ENCODE measurements around the gene AATK.

The AATK gene, protein sequence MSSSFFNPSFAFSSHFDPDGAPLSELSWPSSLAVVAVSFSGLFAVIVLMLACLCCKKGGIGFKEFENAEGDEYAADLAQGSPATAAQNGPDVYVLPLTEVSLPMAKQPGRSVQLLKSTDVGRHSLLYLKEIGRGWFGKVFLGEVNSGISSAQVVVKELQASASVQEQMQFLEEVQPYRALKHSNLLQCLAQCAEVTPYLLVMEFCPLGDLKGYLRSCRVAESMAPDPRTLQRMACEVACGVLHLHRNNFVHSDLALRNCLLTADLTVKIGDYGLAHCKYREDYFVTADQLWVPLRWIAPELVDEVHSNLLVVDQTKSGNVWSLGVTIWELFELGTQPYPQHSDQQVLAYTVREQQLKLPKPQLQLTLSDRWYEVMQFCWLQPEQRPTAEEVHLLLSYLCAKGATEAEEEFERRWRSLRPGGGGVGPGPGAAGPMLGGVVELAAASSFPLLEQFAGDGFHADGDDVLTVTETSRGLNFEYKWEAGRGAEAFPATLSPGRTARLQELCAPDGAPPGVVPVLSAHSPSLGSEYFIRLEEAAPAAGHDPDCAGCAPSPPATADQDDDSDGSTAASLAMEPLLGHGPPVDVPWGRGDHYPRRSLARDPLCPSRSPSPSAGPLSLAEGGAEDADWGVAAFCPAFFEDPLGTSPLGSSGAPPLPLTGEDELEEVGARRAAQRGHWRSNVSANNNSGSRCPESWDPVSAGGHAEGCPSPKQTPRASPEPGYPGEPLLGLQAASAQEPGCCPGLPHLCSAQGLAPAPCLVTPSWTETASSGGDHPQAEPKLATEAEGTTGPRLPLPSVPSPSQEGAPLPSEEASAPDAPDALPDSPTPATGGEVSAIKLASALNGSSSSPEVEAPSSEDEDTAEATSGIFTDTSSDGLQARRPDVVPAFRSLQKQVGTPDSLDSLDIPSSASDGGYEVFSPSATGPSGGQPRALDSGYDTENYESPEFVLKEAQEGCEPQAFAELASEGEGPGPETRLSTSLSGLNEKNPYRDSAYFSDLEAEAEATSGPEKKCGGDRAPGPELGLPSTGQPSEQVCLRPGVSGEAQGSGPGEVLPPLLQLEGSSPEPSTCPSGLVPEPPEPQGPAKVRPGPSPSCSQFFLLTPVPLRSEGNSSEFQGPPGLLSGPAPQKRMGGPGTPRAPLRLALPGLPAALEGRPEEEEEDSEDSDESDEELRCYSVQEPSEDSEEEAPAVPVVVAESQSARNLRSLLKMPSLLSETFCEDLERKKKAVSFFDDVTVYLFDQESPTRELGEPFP (N-terminal part only)

DNA sequence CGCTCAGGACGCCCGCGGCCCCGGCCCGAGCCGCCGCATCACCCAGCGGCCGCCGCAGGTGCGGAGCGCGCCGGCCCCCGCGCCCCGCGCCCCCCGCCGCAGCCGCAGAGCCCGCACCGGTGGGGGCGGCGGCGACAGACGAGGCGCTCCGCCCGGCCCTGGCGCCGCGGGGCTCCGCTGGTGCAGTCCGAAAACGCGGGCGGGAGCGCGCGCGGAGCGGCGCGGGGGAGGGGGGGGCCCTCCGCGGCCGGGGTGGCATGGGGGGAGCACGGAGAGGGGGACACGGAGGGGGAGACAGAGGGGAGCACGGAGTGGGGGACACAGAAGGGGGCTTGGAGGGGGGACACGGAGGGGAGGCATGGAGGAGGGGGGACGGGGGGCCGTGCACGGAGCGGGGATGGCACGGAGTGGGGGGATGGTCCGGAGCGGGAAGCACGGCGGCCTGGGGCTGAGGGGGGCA is at the start of gene AATK:
Gene AATK, minus strand, starts transcription at position 189 of the 460 bp plus-strand sequence. CDS start 229 bp downstream, outside the sequence.
- DNase-seq (ENCODE audit: low spot score): no peak

DNA sequence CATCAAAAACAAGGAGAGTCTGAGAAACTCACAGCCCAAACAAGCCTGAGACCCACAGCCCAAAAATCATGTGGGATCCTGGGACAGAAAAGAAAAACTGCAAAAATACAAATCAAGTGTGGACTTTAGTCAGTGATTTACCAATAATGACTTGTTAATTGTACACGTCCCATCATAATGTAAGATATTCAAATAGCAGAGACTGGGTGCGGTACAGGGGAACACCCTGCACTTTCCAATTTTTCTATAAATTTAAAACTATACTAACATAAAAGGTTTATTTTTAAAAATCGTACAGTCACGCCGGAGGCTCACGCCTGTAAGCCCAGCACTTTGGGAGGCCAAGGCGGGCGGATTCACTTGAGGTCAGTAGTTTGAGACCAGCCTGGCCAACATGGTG is 48.0 kb upstream of the AATK start:
- DNase-seq (ENCODE audit: low spot score): no peak

DNA sequence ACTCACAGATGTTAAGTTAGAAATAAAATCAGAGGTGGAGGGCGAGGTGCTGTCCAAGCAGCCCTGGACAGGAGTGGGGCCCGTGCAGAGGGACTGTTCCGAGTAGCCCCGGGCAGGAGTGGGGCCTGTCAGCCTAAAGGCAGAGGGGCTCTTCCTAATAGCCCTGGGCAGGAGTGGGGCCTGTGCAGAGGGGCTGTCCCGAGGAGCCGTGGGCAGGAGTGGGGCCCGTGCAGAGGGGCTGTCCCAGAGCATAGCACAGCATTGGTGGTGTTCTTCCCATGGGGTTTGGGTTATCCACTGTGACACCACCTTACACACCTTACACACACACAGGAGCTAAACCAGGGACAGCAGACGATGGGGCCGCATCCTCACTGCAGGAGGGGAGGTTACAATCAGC is 46.3 kb upstream of the AATK start:
- DNase-seq (ENCODE audit: low spot score): no peak

DNA sequence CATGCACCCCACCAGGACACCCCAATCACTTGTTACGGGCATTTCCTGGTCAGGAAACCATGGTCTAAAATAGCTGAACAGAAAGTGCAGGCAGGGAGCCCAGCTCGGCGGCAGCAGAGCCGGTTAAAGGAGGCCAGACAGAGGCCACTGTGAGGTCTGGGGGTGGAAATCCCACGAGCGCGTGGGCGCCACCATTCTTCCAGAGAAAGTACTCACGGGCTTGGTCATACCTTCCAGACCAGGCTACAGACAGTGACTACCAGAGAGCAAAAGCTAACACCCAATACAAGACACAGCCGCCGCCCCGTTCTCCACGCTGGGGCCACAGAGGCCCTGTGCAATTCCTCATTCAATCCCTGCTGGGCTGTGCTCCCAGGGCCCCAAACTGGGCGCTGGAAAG is 44.8 kb upstream of the AATK start:
- DNase-seq (ENCODE audit: low spot score): no peak

DNA sequence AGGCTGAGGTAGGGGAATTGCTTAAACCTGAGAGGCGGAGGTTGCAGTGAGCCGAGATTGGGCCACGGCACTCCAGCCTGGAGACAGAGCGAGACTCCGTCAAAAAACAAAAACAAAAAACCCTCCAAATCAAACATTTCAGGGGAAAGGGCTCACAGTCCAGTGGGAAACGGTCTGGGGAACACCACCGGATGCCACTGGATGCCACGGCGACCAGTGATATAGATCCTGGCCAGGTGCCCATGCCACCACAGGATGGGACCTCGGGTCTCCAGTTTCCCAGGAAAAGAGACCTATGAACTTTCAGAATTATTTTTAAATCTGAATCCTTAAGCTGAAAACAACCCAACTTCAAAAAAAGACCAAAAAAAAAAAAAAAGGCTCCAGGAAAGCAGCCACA is 44.4 kb upstream of the AATK start:
- DNase-seq (ENCODE audit: low spot score): no peak

DNA sequence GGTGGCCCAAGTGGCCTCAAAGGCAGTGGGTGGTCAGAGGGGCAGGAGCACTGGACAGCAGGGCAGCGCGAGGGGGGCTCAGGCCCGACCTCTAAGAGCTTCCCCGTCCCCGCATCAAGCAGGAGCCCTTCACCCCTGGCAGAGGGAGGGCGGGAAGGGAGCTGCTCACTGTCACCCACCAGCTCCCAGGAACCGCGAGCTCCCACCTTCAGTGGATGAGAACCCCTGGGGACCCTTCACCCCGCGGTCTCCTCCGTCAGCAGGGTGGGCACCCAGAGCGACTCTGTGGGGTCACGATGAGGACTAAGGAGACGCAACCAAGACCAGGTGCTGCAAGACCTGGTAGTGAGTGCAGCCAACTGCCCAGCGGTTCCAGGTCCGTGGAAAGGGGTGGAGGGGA is 43.1 kb upstream of the AATK start:
- no peak for DNase-seq (ENCODE audit: low spot score)

DNA sequence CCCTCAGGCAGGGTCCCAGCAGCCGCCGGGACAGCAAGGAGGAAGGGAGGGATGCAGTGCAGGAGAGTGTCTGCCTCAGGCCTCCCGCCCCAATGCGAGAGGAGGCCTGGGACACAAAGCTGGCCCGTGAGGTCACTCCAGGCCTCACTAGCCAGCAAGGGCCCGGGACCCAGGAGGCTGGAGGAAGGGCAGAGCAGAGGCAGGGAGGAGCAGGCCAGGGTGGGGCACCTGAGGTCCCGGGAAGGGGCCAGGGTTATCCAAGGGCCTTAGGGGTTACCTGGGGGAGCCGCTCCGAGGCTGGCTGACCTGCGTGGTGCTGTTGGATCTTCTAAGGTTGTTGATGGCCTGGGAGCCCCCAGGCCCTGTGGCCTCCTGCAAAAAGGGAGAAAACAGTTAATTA is 42.6 kb upstream of the AATK start:
- DNase-seq (ENCODE audit: low spot score): no peak

DNA sequence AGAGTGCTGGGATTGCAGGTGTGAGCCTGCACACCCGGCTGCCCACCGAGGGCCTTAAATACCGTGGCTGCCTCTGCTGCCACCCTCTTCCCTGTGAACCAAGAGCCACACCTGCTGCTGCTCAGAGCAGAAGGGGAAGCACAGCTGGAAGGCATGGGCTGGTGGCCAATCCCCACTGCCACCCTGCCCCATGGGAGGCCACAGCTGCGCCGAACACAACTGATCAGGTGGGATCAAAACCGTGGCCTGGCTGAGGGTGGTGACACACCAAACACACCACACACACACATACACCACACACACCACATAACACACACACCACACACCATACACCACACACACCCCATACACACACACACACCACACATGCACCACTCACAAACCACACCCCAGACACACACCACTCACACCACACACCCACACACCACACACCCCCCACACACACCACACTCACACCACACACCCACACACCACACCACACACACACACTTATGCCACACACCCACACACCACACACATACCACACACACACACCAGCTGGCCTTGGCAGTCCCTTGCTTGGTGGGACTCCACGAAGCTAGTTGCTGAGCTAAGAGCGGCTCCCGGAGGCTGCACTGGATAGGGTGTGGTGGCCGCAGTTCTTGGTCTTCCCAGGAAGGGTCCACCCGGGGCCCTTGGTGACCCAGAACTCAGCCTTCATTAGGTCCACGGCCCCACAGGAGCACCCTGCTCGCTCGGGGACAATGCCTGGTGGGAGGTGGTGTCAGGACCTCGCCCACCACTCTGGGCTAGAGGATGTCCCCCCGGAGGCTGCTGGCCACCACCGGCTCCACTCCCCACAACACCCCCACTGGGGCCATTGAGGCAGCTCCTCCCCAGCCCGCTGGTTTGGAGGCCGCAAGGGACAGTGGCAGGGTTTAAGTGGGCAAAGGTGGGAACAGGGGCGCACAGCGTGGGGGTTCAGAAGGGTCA is 41.9 kb upstream of the AATK start:
- DNase-seq (ENCODE audit: low spot score): no peak

DNA sequence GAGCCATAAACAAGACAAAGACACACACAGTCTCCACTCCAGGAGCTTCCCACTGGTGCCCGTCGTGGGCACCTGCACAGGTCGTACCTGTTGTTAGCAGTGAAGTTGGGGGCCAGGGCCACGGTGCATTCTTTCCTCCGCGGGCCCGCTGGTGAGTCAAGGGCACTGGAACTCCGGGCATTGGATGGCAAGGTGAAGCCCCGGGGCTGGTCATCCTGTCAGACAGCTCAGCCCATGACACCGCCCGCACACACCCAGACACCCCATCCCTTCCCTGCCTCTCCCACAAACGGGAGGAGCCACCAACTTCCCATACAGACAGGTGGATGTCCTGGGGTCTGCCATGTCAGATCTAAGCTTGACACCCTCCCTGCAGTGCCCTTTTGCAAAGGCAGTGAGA is 40.6 kb upstream of the AATK start:
- no peak for DNase-seq (ENCODE audit: low spot score)

DNA sequence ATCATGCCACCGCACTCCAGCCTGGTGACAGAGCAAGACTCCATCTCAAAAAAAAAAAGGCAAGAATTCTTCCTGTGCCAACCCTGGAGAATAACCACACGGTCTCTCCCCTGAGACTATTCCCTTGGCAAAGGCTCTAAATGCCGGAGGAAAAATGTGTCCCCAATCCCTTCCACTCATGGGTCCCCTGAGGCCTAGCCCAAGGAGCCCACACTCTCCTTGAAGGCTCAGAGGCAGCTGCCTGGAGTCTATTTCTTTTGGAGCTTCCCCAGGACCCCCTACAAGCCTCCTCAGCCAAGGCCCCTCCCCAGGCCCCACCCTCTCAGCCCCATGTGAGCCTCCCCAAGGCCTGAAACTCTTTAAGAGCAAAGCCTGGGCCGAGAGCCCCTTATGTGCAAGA is 40.1 kb upstream of the AATK start:
- no peak for DNase-seq (ENCODE audit: low spot score)

DNA sequence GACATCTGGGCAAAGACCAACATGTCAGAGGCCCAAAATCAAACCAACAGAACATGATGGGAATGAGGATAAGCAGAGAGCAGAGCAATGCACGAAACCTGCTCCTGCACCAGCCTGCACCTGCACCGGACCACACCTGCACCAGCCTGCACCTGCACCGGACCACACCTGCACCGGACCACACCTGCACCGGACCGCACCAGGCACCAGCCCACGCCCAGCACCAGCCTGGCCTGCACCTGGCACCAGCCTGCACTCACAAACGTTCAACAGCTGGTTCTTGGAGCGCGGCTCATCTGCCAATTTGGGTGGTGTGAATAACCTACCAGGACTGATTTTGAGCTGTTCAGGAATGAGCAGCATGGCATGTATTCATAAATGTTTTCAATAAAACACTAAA is 38.6 kb upstream of the AATK start:
- no peak for DNase-seq (ENCODE audit: low spot score)

DNA sequence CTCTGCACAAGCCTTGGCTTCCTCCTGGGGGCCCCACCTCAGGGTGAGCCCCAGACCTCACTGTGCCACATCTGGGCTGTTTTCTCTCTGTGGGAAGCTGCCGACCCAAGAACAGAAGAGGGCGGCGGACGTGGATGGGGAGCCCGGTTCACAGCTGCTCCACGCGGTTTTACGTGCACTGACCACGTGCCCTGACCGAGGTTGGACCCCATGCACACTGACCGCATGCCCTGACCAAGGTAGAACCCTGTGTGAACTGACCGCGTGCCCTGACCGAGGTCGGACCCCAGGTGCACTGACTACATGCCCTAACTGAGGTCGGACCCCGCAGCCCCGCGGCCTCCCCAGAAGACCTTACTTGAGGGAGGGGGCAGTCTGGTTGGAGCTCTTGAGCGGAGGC is 37.1 kb upstream of the AATK start:
- no peak for DNase-seq (ENCODE audit: low spot score)

DNA sequence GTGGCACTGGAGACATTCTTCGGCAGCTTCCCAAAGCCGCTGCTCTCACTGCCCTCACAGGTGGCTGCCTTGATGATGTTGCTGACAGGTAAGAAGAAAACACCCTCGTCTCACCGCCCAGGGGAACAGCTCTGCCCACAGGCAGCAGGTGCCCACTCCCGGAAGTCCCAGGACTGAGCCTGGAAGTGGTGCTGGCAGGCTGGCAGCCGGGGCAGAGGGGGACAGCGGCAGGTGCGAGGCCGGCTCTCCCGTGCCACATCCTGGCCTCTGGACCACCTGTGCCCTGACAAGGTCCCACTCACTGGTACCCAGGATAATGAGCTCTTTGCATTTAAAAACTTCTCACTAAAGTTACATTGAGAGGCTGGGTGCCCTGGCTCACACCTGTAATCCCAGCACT is 36.3 kb upstream of the AATK start:
- DNase-seq (ENCODE audit: low spot score): no peak

DNA sequence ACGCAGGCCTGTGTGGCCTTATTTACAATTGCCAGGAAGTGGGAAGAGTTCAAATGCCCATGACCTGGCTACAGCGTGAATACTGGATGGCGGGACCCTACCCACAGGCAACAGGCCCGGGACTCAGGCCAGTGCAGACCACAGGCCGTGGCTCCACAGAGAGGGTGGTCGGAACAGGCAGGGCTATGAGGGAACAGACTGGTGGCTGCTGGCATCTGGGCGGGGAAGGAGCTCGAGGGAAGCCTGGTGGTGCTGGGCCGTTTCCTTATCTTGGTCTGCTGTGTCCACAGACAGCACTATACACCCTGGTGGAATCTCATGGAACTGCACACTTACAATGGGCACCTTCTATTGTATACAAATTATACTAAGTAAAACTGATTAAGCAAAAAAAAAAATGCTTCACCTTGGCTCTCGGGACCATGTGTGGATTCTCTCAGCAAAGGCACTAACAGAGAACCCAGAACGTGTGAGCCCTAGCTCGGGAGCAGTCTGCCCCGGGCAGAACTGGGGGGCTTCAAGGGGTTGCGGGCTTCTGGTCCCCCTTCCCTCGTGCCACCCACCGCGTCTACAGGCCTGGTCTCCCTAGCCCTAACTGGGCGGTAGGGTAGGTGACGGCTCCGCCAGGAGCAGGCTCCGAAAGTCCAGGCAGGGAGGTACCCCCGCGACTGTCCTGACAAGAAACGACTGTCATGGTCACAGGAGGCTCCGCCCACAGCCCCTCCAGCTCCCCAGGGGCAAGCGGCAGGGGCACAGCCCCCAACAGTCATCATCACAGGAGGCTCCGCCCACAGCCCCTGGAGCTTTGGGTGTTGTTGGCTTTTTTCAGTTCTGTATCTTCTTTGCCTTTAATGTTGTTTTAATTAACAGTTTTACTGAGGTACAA is 34.9 kb upstream of the AATK start:
- DNase-seq (ENCODE audit: low spot score): peak; percentile 9

DNA sequence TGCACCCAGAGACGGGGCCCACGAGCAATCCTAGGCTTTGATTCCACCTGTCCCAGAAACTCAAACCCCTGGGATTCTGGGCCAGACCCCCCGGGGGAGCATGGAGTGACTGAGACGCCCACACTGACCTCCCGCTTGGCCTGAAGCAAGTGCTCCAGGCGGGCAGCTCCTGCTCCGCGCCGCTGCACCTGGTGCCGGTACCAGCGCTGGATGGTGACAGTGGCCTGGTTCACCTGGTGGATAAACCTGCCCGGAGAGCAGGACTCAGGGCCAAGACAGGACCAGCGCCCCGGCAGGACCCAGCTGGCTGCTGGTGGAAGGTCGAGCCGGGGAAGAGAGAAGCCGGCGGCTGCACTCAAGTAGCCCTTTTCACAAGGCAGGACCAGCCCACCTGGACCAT is 34.2 kb upstream of the AATK start:
- no peak for DNase-seq (ENCODE audit: low spot score)

DNA sequence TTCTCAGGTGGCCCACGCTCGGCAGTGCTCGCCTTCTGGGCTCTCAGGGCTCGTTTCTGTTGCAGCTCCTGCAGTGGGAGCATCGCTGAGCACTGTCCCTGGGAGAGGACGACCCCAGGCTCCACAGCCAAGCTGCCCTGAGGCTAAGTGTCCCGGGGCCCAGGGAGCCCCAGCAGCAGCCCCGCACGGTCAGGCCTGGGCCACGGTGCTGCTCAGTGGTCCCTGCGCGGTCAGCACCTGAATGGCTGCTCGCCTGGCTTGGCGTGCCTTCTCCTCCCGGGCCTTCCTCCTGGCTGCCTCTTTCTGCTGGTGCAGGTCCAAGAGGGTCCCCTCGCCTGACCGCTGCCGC is 33.4 kb upstream of the AATK start:
- DNase-seq (ENCODE audit: low spot score): no peak

DNA sequence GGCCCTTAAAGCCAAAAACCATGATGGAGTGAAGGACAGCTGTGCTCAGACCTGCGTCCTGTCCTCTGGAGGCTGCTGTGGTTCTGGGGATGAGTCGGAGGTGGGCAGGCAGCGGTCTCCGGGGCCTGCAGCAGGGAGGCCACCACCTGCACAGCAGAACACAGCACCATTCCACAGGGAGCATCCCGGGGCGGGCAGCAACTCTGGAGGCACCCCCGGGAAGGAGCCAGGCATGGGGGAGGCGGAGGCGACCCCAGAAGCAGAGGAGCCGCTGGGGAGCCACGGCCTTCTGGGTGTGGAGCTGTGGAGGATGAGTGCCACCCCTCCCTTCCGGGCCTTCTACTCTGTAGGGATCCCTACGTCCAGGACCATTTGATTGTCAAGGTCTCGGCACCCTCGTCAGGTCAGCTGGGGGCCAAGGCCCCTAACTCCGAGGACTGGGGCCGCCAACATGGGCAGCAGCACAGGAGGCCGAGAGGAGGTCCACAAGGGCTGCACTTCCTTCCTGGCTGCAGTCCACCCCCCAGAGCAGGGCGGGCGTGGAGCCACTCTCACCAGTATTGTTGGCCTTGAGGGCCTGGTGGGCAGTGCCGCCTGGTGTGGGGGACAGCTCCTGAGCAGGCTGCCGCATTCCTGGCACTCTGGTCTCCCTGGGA is 32.9 kb upstream of the AATK start:
- no peak for DNase-seq (ENCODE audit: low spot score)

DNA sequence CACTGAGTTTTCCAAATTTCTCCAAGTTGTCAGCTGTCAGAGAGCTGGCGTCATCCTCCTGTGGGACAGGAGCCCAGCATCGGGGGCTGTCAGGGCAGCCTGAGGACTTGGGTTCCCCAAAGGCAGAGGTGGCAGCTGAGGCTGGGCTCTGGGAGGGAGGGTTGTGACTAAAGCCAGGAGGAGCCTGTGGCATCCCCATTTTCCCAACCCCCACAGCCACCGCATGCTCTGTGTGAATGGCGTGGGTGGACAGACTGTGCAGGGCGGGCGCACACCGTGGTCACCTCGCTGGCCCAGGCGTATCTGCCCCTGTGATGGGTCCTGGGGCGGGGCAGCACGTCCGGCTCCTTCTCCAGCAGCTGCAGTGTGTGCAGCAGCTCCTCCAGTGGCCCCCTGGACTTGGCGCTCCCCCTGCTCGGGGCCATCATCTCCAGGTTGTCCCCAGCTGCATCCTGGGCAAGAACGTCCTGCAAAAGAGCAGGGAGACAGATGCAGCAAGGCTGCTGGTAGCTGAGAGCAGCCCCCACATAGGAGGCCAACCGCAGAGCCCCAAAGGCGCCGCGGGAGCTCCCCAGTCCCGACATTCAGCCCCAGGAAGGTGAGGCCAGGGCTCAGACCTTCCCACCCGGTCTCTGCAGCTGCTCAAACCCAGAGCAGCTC is 31.9 kb upstream of the AATK start:
- DNase-seq (ENCODE audit: low spot score): no peak

DNA sequence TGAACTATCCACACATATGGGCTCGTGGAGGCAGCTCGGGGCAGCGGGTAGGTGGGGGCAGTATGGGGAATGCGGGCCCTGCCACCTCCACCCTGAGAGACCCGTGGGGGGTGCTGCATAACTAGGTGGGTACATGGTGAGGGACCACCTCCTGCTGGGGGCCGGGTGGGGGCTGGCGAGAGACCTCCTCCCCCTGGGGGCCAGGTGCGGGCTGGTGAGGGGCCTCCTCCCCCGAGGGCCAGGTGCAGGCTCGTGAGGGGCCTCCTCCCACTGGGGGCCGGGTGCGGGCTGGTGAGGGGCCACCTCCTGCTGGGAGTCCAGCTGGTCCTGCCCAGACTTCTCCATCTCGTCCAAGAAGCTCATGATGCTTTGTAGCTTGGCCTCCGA is 31.4 kb upstream of the AATK start:
- DNase-seq (ENCODE audit: low spot score): no peak

Data from hematopoietic multipotent progenitor cell treated with erythropoietin and hydrocortisone succinate and interleukin-3 and kit ligand, for 17 days (in vitro differentiated cells).